ENCODE measurements around the gene CELA3A.

GRCh38 chr1:22040286-22040623 is 38.8 kb downstream of the CELA3A start:
- TF ChIP-seq EZH2 (IDR thresholded peaks at IDR 0.05; ENCODE audit: borderline replicate concordance, low read depth, low read length, poor library complexity, severe bottlenecking) (no peak), CTCF (conservative IDR thresholded peaks at IDR 0.05; ENCODE audit: low read depth, low read length) (no peak)
